ENCODE measurements around the gene MT1B. TPM values are rescaled to one million over a fixed set of nuclear protein-coding genes. Genes with fewer than 3 reads are reported as not detected.
A peak's percentile ranks its signal among the peaks of the same experiment; 100 is the strongest.

Gene MT1B
- total RNA-seq, 1 experiment from 2014 or later = not detected

DNA sequence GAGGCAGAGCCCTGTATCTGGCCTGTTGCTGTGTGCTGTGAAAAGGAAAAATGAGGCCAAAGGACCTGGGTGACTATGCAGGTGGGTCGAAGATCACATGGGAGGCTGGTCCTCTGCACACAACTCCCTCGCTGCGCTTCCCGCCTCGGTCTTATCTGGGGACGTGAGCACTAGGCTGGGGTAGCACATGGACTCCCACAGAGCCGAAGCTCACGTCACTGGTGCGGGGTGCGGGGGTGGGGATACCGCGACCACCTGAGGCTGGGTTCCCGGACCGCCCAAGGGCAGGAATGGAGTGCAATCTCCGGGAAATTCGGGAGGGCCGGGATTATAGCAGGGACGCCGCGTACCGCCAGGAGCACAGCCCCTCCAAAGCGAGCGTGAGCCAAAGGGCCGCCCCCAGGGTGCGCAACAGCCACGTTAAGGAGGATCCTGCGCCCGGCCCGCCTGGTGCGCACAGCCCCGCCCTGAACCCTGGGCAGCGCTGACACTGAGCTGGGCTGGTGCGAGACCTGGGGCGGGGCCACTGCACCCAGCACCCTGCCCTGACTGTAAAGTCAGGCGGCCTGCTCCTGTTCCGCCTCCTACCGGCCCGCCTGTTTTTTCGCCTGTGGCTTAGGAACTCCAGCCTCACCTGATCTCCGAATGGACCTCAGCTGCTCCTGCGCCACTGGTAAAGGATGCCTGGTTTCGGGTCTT, 8.5 kb upstream of the MT1B start:
- ChIA-PET POLR2A (interaction anchor here (0.8 to 2.8 kb wide), 8 partner anchors 9 to 36 kb away, joined by 3 to 47 read pairs (median 4); partner anchors contain the start of genes MT1E and MT2A), RAD21 (ENCODE audit: low non-redundant PET in 1 of 2, low total read pairs in 2 of 2, uncharacterized antibody in 2 of 2, unreplicated experiment in 2 of 2) (interaction anchor here (0.7 to 1.1 kb wide), 3 partner anchors 11 to 59 kb away, joined by 3 to 5 read pairs (median 4); no protein-coding TSS in a partner anchor), CTCF (interaction anchor here (0.6 to 2.4 kb wide), 10 partner anchors 13 to 1566 kb away, joined by 3 to 11 read pairs (median 3); no protein-coding TSS in a partner anchor)
- intact Hi-C loops (cut with micrococcal nuclease) = no loop called here
- Histone ChIP-seq H3K4me3 (replicated peaks in 1 of 2; ENCODE audit: low read depth in 1 of 2, low read length in 2 of 2) (peak overlapping the region; percentile 28 to 46), H4K20me1 (ENCODE audit: insufficient read depth) (no peaks in the 10 kb centered on the region), H3K79me2 (ENCODE audit: insufficient read depth, low read length) (no peaks in the 10 kb centered on the region), H3K36me3 (ENCODE audit: control insufficient read depth in 1 of 2, insufficient read depth in 2 of 2, low read length in 2 of 2) (no peaks in the 10 kb centered on the region), H3K9ac (ENCODE audit: low read length) (peak overlapping the region; percentile 43), H3K4me1 (ENCODE audit: control insufficient read depth in 1 of 2, insufficient read depth in 2 of 2, low read length in 2 of 2) (peaks cover 11 to 21% of the 10 kb centered on the region in 2 experiments), H3K4me2 (ENCODE audit: low read length) (peak overlapping the region; percentile 72), H3K27ac (ENCODE audit: low read depth, low read length) (no peak overlapping the region; the same call in 1 of the 2 replicates), H3K9me2 (ENCODE audit: insufficient read depth) (no peaks in the 10 kb centered on the region), H2AFZ (ENCODE audit: low read depth, low read length, poor library complexity, severe bottlenecking) (peak overlapping the region; percentile 46), H3K9me3 (ENCODE audit: control insufficient read depth in 1 of 2, insufficient read depth in 1 of 2, low read depth in 1 of 2, low read length in 2 of 2) (no peaks in the 10 kb centered on the region), H3K27me3 (ENCODE audit: insufficient read depth, low read length) (no peaks in the 10 kb centered on the region)
- ATAC-seq = peak; percentile 100
- peak; percentile 78 for DNase-seq (ENCODE audit: low read depth, low spot score)
- TSS peak; percentile 69 for BruUV-seq (replicated peaks)
- TF ChIP-seq CBX3 (IDR thresholded peaks at IDR 0.05; ENCODE audit: low read depth) (no peak), POLR2AphosphoS5 (IDR thresholded peaks at IDR 0.05; ENCODE audit: low read depth, low read length) (peak; percentile 50), ZNF274 (IDR thresholded peaks at IDR 0.05; ENCODE audit: low read depth, low read length) (no peak), CEBPB (IDR thresholded peaks at IDR 0.05; ENCODE audit: low read depth) (no peak), SRF (IDR thresholded peaks at IDR 0.05; ENCODE audit: low read depth) (no peak), EZH2 (IDR thresholded peaks at IDR 0.05) (no peak), SP1 (IDR thresholded peaks at IDR 0.05; ENCODE audit: low read depth) (no peak; the same call in 1 of the 2 replicates), YY1 (IDR thresholded peaks at IDR 0.05; ENCODE audit: extremely low read depth, insufficient replicate concordance, low read depth, low read length) (peak; percentile 21), ZBTB33 (IDR thresholded peaks at IDR 0.05; ENCODE audit: extremely low read depth, insufficient replicate concordance, low read length) (no peak), EGR1 (IDR thresholded peaks at IDR 0.05; ENCODE audit: low read depth) (no peak), JUND (IDR thresholded peaks at IDR 0.05) (no peak), POLR2A (IDR thresholded peaks at IDR 0.05; ENCODE audit: borderline replicate concordance, extremely low read depth, insufficient read depth, insufficient read length) (no peak), TCF7L2 (IDR thresholded peaks at IDR 0.05; ENCODE audit: borderline replicate concordance, extremely low read depth, insufficient read depth, insufficient read length) (no peak), SIN3A (IDR thresholded peaks at IDR 0.05; ENCODE audit: low read depth) (no peak), RAD21 (IDR thresholded peaks at IDR 0.05; ENCODE audit: low read depth) (peak; percentile 81)
- TF ChIP-seq, protein P1, sequence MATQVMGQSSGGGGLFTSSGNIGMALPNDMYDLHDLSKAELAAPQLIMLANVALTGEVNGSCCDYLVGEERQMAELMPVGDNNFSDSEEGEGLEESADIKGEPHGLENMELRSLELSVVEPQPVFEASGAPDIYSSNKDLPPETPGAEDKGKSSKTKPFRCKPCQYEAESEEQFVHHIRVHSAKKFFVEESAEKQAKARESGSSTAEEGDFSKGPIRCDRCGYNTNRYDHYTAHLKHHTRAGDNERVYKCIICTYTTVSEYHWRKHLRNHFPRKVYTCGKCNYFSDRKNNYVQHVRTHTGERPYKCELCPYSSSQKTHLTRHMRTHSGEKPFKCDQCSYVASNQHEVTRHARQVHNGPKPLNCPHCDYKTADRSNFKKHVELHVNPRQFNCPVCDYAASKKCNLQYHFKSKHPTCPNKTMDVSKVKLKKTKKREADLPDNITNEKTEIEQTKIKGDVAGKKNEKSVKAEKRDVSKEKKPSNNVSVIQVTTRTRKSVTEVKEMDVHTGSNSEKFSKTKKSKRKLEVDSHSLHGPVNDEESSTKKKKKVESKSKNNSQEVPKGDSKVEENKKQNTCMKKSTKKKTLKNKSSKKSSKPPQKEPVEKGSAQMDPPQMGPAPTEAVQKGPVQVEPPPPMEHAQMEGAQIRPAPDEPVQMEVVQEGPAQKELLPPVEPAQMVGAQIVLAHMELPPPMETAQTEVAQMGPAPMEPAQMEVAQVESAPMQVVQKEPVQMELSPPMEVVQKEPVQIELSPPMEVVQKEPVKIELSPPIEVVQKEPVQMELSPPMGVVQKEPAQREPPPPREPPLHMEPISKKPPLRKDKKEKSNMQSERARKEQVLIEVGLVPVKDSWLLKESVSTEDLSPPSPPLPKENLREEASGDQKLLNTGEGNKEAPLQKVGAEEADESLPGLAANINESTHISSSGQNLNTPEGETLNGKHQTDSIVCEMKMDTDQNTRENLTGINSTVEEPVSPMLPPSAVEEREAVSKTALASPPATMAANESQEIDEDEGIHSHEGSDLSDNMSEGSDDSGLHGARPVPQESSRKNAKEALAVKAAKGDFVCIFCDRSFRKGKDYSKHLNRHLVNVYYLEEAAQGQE (IDR thresholded peaks at IDR 0.05; ENCODE audit: low read depth) = no peak
- TF ChIP-seq, protein P2, sequence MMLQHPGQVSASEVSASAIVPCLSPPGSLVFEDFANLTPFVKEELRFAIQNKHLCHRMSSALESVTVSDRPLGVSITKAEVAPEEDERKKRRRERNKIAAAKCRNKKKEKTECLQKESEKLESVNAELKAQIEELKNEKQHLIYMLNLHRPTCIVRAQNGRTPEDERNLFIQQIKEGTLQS (IDR thresholded peaks at IDR 0.05) = no peak
- TF ChIP-seq, protein P3, sequence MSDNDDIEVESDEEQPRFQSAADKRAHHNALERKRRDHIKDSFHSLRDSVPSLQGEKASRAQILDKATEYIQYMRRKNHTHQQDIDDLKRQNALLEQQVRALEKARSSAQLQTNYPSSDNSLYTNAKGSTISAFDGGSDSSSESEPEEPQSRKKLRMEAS (IDR thresholded peaks at IDR 0.05) = peak; percentile 83
- TF ChIP-seq, protein P4, sequence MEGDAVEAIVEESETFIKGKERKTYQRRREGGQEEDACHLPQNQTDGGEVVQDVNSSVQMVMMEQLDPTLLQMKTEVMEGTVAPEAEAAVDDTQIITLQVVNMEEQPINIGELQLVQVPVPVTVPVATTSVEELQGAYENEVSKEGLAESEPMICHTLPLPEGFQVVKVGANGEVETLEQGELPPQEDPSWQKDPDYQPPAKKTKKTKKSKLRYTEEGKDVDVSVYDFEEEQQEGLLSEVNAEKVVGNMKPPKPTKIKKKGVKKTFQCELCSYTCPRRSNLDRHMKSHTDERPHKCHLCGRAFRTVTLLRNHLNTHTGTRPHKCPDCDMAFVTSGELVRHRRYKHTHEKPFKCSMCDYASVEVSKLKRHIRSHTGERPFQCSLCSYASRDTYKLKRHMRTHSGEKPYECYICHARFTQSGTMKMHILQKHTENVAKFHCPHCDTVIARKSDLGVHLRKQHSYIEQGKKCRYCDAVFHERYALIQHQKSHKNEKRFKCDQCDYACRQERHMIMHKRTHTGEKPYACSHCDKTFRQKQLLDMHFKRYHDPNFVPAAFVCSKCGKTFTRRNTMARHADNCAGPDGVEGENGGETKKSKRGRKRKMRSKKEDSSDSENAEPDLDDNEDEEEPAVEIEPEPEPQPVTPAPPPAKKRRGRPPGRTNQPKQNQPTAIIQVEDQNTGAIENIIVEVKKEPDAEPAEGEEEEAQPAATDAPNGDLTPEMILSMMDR (IDR thresholded peaks at IDR 0.05 in 2 of 3, conservative IDR thresholded peaks at IDR 0.05 in 1 of 3; ENCODE audit: borderline replicate concordance in 1 of 3, insufficient read depth in 1 of 3, low read depth in 2 of 3, low read length in 2 of 3) = peak; percentile 43 to 51 (median 50); a peak in 5 of 6 replicates
